GM23338 (cell line): ENCODE measurements around the gene MOSPD2.

Experiments
- CREB1 ChIP-seq: fragments of 250-450 bp; sonication (Bioruptor Pico); IDR thresholded peaks from 2 replicates; pipeline ENCODE4 v1.5.0; 2020; ENCODE audit warnings: low read depth, mild to moderate bottlenecking, moderate library complexity
- CTCF ChIP-seq, 2 experiments: fragments of 200-600 bp in 1 of 2; sonication (generic) in 1 of 2; conservative IDR thresholded peaks; 2 replicates each; pipeline versions ENCODE4 v1.5.1 to v1.6.1; 2016 to 2017; ENCODE audit warnings: antibody characterized with exemption in 2 of 2, low read depth in 2 of 2, mild to moderate bottlenecking in 2 of 2, moderate library complexity in 1 of 2
- EZH2 ChIP-seq: fragments of 200-600 bp; sonication (generic); IDR thresholded peaks from one replicate; pipeline ENCODE4 v1.8.0; 2017; ENCODE audit warnings: antibody characterized with exemption, mild to moderate bottlenecking, low read depth; ENCODE audit not compliant: unreplicated experiment
- EZH2phosphoT487 ChIP-seq: fragments of 200-600 bp; sonication (generic); IDR thresholded peaks from one replicate; pipeline ENCODE4 v1.8.1; 2018; ENCODE audit warnings: antibody characterized with exemption; ENCODE audit not compliant: unreplicated experiment
- JUNB ChIP-seq: IDR thresholded peaks from one replicate; pipeline ENCODE4 v1.6.1; 2016; ENCODE audit warnings: antibody characterized with exemption; ENCODE audit not compliant: unreplicated experiment
- POLR2AphosphoS5 ChIP-seq: IDR thresholded peaks from 2 replicates; pipeline ENCODE4 v1.6.1; 2016; ENCODE audit warnings: antibody characterized with exemption, low read depth
- REST ChIP-seq: IDR thresholded peaks from one replicate; pipeline ENCODE4 v1.6.1; 2018; ENCODE audit warnings: antibody characterized with exemption; ENCODE audit not compliant: unreplicated experiment

GRCh38 chrX:14963447-14964236 is 90.4 kb downstream of the MOSPD2 start:
- TF ChIP-seq CTCF (conservative IDR thresholded peaks at IDR 0.05; ENCODE audit: low read depth in 2 of 2): no peak
- TF ChIP-seq REST: no peak
- no peak for TF ChIP-seq EZH2
- no peak for TF ChIP-seq JUNB
- no peak for TF ChIP-seq EZH2phosphoT487
- no peak for TF ChIP-seq CREB1
- no peak for TF ChIP-seq POLR2AphosphoS5
